GM18508 (cell line): ENCODE data around the gene TCERG1L.
"Not testable (repeated sequence)": the region's sequence is repeated elsewhere in the genome, so short reads cannot be mapped to it uniquely, and the experiment has no call there.

Source experiments
- ATAC-seq: cut with Tn5 transposase; IDR thresholded peaks from one replicate; pipeline ENCODE4 v1.9.1; 2021; ENCODE audit warnings: moderate number of reproducible peaks; ENCODE audit not compliant: insufficient read depth, unreplicated experiment

Gene TCERG1L

GRCh38 chr10:131251146-131251541, 60.4 kb downstream of the TCERG1L start:
- no peak for ATAC-seq

GRCh38 chr10:131250454-131251145, 60.9 kb downstream of the TCERG1L start:
- ATAC-seq, result no peak

- no peak for ATAC-seq
Measured at GRCh38 chr10:131249955-131250344, 61.6 kb downstream of the TCERG1L start.

GRCh38 chr10:131249238-131249954, 62.1 kb downstream of the TCERG1L start:
- ATAC-seq, result no peak

DNA sequence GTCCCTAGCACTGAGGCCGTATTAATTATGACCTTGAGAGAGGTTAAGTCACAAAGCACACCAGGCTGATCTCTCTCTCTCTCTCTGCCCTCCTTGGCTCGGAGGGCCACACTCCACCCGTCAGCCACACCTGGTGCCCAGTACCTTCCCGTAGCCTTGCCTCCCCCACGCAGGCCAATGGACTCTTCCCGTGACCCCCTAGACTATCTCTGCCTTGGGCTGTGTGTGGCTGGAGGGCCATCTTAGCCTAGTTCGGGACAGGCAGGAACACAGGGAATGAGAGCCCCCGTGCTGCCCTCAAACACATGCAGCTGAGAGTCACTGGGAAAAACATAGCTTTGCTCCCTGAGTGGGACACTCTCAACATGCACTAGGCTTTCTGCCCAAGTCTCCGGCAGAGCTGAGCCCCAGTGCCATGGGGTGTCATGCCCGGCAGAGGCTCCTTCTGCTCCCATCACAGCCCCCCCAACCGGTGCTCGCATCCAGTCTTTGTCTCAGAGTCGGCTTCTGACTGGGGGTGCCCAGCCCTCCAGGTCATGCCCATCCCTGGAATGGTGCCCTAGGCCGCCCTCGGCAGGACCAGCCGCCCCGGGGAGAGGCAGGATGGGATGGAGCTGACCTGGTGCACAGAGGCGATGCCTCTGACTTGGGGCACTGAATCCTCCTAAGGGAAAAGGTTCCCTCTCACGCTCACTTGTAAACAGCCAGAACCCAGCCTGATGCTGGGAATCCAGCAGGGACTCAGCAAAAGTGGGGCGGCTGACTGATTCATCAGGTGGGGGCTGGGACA, 63.0 kb downstream of the TCERG1L start:
- no peak for ATAC-seq

GRCh38 chr10:131247873-131248272, 63.6 kb downstream of the TCERG1L start:
- ATAC-seq, result no peak

DNA sequence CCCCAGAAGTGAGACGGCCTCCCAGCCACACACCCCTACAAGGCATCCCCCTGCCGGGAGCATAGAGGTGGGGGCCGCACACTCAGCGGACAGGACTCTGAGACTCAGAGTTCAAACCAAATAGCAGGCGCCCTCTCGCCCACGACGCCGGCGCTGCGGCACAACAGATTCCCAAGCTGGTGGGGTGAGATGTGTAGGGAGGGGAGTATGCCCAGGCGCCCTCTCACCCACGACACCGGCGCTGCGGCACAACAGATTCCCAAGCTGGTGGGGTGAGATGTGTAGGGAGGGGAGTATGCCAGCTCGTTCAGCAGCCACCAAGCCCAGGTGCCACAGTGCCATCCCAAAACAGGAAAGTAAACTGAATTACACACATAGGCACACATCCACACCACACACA, 64.7 kb downstream of the TCERG1L start:
- no peak for ATAC-seq

- ATAC-seq, result no peak
Measured at GRCh38 chr10:131246089-131246488, 65.4 kb downstream of the TCERG1L start.

GRCh38 chr10:131245475-131246059, 66.0 kb downstream of the TCERG1L start:
- ATAC-seq, result no peak

DNA sequence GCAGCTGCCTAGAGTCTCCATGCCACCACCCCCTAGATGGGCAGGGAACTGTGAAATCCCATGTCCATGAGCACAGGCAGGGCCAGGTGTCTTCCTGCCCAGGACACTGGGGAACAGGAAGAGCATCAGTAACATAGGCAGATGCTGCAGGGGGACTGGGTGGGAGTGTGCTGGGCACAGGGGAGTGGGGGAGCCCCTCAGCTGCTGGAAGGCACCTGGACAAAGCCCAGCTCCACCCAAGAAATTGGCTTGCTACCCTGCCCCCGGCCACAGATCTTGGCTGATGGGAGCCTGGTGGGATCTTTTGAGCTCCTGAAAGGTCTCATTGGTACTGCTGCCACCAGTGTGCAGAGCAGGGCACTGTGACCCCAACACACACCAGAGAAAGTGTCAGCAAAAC, 66.7 kb downstream of the TCERG1L start:
- no peak for ATAC-seq

GRCh38 chr10:131243076-131243475, 68.4 kb downstream of the TCERG1L start:
- ATAC-seq, result no peak

DNA sequence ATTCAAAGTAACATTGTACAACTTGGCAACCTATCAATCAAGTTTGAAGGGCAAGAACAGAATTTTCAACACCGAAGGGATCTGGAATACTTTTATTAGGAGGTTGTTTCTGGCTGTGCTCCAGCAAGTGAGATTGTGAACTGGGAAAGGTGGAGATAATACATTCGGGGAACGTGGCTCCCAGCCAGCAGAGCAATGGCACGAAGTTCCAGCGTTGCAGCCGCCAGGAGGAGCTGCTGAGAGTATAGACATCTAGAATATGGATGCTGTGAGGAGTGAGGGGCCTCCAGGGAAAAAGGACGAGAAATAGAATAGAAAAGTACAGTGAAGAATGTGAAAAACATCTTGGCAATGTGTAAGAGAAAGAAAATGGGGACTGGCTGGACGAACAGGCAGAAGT, 69.5 kb downstream of the TCERG1L start:
- no peak for ATAC-seq

DNA sequence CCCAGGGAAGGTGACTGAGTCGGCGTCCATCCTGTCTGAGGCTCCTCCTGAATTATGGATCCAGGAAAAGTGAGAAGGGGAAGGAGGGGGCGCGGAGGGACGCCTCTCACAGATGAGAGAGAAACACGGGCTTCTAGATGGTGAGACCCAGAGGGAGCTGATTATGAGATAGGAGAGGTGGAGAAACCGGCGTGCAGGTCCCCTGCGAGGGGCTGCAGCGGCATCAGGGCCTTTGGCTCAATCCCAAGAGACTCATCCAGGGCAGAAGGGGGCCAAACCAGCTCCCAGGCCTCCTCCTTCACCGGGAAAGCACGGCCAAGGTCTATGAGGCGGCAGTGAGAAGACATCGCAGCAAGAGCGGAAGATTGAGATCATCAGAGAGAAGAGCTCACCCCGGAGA, 70.8 kb downstream of the TCERG1L start:
- no peak for ATAC-seq

GRCh38 chr10:131239926-131240325, 71.6 kb downstream of the TCERG1L start:
- ATAC-seq, result no peak

- ATAC-seq, result no peak
Measured at GRCh38 chr10:131239450-131239849, 72.1 kb downstream of the TCERG1L start.

DNA sequence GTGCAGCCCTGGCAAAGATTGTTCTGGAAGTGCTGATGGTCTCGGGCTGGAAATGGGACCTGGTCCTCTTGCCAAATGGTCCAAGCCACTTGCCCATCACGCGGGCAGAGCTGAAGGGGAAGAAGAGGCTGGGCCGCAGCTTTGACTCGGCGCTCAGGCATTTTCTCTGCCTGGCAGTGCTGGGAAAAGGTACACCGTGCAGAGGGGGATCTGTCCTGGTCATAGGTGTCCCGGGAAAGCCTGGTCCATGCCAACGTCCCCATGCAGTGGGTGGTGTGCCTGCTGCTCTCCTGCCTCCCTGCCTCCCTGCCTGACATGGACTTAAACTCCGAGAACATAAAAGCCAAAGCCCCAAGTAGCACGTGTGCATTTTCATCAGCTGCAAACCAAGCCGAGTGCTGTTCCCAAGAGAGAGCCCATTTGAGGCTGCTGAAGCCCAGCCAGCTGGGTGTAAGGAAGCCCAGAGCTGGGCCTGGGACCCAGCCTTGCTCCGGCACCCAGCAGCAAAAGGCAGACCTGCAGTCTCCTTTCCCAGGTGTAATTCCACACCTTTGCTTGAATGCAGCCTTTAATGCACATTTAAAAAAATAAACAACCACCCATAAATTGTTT, 72.7 kb downstream of the TCERG1L start:
- ATAC-seq, result no peak

GRCh38 chr10:131237991-131238651, 73.4 kb downstream of the TCERG1L start:
- ATAC-seq, result no peak

GRCh38 chr10:131234606-131235005, 76.9 kb downstream of the TCERG1L start:
- not testable (repeated sequence) for ATAC-seq

- no peak for ATAC-seq
Measured at GRCh38 chr10:131233611-131234258, 77.8 kb downstream of the TCERG1L start.
